ENCODE data around the gene EHD2.

DNA sequence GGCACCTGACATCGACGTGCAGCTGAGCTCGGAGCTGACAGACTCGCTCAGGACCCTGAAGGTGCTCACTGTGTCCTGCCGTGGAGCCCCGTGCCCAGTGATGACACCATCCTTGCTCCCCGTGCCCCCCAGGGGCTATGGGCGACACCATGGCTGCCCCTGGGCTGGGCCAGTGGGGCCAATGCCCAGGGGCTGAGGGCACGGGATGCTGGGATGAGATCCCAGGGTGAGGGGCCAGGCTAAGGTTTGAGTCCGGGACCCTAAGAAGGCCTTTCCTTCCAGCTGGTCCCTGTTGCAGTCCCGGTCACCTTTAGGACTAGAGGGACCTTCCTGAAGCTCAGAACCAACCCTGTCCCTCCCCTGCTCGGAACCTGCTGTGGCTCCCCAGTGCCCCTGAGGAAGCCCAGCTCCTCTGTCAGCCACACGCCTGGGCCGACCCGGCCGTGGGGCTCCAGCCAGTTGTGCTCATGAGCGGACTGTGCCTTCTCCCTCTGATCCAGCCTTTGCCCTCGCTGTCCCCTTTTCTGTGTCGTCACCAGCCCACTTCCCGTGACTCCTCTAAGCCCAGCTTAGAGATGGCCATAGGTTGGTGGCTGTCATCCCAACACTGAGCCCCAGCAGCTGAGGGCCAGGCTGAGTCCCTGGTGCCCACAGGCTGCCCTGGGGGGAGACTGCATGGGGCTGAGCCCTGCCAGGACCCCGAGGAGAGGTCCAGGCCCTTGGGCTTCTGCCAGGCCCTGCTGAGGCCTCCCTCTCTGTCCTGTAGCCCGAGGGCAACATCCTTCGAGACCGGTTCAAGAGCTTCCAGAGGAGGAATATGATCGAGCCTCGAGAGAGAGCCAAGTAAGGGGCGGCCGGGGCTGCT, 42.8 kb downstream of the EHD2 start:
- TF ChIP-seq CEBPB (IDR thresholded peaks at IDR 0.05; ENCODE audit: low read depth, low read length) (no peak), MXI1 (IDR thresholded peaks at IDR 0.05; ENCODE audit: borderline replicate concordance, low read depth, low read length) (no peak), MAFK (IDR thresholded peaks at IDR 0.05; ENCODE audit: low read depth, low read length) (no peak), POLR2A (IDR thresholded peaks at IDR 0.05; ENCODE audit: low read depth, low read length) (no peak)
- TF ChIP-seq, protein P1, sequence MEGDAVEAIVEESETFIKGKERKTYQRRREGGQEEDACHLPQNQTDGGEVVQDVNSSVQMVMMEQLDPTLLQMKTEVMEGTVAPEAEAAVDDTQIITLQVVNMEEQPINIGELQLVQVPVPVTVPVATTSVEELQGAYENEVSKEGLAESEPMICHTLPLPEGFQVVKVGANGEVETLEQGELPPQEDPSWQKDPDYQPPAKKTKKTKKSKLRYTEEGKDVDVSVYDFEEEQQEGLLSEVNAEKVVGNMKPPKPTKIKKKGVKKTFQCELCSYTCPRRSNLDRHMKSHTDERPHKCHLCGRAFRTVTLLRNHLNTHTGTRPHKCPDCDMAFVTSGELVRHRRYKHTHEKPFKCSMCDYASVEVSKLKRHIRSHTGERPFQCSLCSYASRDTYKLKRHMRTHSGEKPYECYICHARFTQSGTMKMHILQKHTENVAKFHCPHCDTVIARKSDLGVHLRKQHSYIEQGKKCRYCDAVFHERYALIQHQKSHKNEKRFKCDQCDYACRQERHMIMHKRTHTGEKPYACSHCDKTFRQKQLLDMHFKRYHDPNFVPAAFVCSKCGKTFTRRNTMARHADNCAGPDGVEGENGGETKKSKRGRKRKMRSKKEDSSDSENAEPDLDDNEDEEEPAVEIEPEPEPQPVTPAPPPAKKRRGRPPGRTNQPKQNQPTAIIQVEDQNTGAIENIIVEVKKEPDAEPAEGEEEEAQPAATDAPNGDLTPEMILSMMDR (conservative IDR thresholded peaks at IDR 0.05; ENCODE audit: low read depth, low read length), result no peak
- TF ChIP-seq, protein P2, sequence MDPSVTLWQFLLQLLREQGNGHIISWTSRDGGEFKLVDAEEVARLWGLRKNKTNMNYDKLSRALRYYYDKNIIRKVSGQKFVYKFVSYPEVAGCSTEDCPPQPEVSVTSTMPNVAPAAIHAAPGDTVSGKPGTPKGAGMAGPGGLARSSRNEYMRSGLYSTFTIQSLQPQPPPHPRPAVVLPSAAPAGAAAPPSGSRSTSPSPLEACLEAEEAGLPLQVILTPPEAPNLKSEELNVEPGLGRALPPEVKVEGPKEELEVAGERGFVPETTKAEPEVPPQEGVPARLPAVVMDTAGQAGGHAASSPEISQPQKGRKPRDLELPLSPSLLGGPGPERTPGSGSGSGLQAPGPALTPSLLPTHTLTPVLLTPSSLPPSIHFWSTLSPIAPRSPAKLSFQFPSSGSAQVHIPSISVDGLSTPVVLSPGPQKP (IDR thresholded peaks at IDR 0.05; ENCODE audit: borderline replicate concordance, low read depth, low read length), result no peak
- TF ChIP-seq, protein P3, sequence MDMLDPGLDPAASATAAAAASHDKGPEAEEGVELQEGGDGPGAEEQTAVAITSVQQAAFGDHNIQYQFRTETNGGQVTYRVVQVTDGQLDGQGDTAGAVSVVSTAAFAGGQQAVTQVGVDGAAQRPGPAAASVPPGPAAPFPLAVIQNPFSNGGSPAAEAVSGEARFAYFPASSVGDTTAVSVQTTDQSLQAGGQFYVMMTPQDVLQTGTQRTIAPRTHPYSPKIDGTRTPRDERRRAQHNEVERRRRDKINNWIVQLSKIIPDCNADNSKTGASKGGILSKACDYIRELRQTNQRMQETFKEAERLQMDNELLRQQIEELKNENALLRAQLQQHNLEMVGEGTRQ (IDR thresholded peaks at IDR 0.05; ENCODE audit: low read depth, low read length), result no peak

Measured in IMR-90 (cell line).